GM21515 (cell line): ENCODE measurements around the gene TMEM63A.
"Not testable (repeated sequence)": the region's sequence is repeated elsewhere in the genome, so short reads cannot be mapped to it uniquely, and the experiment has no call there.

Experiments used
- ATAC-seq: cut with Tn5 transposase; IDR thresholded peaks from one replicate; pipeline ENCODE4 v1.9.1; 2021; ENCODE audit not compliant: unreplicated experiment

Gene TMEM63A

GRCh38 chr1:225909477-225909876 lies 27.3 kb upstream of the TMEM63A start:
- ATAC-seq: no peak

GRCh38 chr1:225908773-225909172 lies 26.6 kb upstream of the TMEM63A start:
- ATAC-seq: no peak

GRCh38 chr1:225908013-225908640 lies 25.9 kb upstream of the TMEM63A start:
- ATAC-seq: no peak

GRCh38 chr1:225907341-225907740 lies 25.2 kb upstream of the TMEM63A start:
- no peak for ATAC-seq

- no peak for ATAC-seq
These were observed 24.3 kb upstream of the TMEM63A start for GRCh38 chr1:225906467-225906866.

GRCh38 chr1:225903623-225904022 lies 21.4 kb upstream of the TMEM63A start:
- ATAC-seq: no peak

- no peak for ATAC-seq
These were observed 17.1 kb upstream of the TMEM63A start for GRCh38 chr1:225899044-225899925.

GRCh38 chr1:225897595-225898514 lies 15.7 kb upstream of the TMEM63A start:
- ATAC-seq: no peak

GRCh38 chr1:225896937-225897549 lies 14.9 kb upstream of the TMEM63A start:
- peak; percentile 100 for ATAC-seq

- ATAC-seq: no peak
These were observed 14.3 kb upstream of the TMEM63A start for GRCh38 chr1:225896494-225896893.

GRCh38 chr1:225892307-225892706 lies 10.1 kb upstream of the TMEM63A start:
- no peak for ATAC-seq

- ATAC-seq: no peak
These were observed 9.2 kb upstream of the TMEM63A start for GRCh38 chr1:225891229-225891972.

- no peak for ATAC-seq
These were observed 8.4 kb upstream of the TMEM63A start for GRCh38 chr1:225890346-225891228.

GRCh38 chr1:225889743-225890142 lies 7.6 kb upstream of the TMEM63A start:
- no peak for ATAC-seq

GRCh38 chr1:225888898-225889601 lies 6.9 kb upstream of the TMEM63A start, which contains the start of gene LEFTY1:
TSS of gene LEFTY1 (minus strand) at chr1:225889146. CDS start at chr1:225889066, 80 bp downstream.
- no peak for ATAC-seq

GRCh38 chr1:225888289-225888897 lies 6.2 kb upstream of the TMEM63A start:
- ATAC-seq: no peak

- ATAC-seq: not testable (repeated sequence)
These were observed 5.5 kb upstream of the TMEM63A start for GRCh38 chr1:225887554-225888288.

- ATAC-seq: no peak
These were observed 4.8 kb upstream of the TMEM63A start for GRCh38 chr1:225887030-225887314.
